Measurements from ENCODE around the gene MMP24.

Gene MMP24

GRCh38 chr20:35280523-35280922 is 54.0 kb downstream of the MMP24 start:
- peaks cover 32% of the 10 kb centered on the region for H3K4me1 ChIP-seq (ENCODE audit: low read length)
- H4K20me1 ChIP-seq (ENCODE audit: insufficient read depth, low read length) = peaks cover 6% of the 10 kb centered on the region; the same call in 1 of the 2 replicates
- no peak overlapping the region for H3K9ac ChIP-seq (ENCODE audit: low read length)
- no peak for TF ChIP-seq CTCF (IDR thresholded peaks at IDR 0.05; ENCODE audit: low read depth, low read length)
- TF ChIP-seq EZH2phosphoT487 (IDR thresholded peaks at IDR 0.05; ENCODE audit: low read depth) = no peak
- H2AFZ ChIP-seq (ENCODE audit: low read depth, low read length) = no peak overlapping the region
- no peaks in the 10 kb centered on the region for H3K27me3 ChIP-seq (ENCODE audit: low read depth, low read length)
- peak overlapping the region; percentile 3; the same call in 1 of the 2 replicates for H3K4me2 ChIP-seq (ENCODE audit: low read length)
- no peaks in the 10 kb centered on the region for H3K9me3 ChIP-seq (ENCODE audit: insufficient read depth, low read length)
- H3K4me3 ChIP-seq (ENCODE audit: low read length) = no peak overlapping the region
- H3K27ac ChIP-seq (ENCODE audit: low read length) = peak overlapping the region; percentile 31
- peaks cover 49% of the 10 kb centered on the region for H3K36me3 ChIP-seq (replicated peaks; ENCODE audit: low read depth, low read length)
- H3K79me2 ChIP-seq (ENCODE audit: low read length) = peaks cover 54% of the 10 kb centered on the region

GRCh38 chr20:35281506-35282101 is 55.1 kb downstream of the MMP24 start:
- Histone ChIP-seq H3K36me3 (replicated peaks; ENCODE audit: low read depth, low read length) (peaks cover 41% of the 10 kb centered on the region), H3K4me1 (ENCODE audit: low read length) (peaks cover 33% of the 10 kb centered on the region), H2AFZ (ENCODE audit: low read depth, low read length) (no peak overlapping the region), H3K4me3 (ENCODE audit: low read length) (no peak overlapping the region), H3K4me2 (ENCODE audit: low read length) (no peak overlapping the region), H3K9ac (ENCODE audit: low read length) (no peak overlapping the region), H3K79me2 (ENCODE audit: low read length) (peaks cover 47% of the 10 kb centered on the region), H3K27me3 (ENCODE audit: low read depth, low read length) (no peaks in the 10 kb centered on the region), H3K9me3 (ENCODE audit: insufficient read depth, low read length) (no peaks in the 10 kb centered on the region), H4K20me1 (ENCODE audit: insufficient read depth, low read length) (peaks cover 6% of the 10 kb centered on the region; the same call in 1 of the 2 replicates), H3K27ac (ENCODE audit: low read length) (no peak overlapping the region)
- TF ChIP-seq CTCF (IDR thresholded peaks at IDR 0.05; ENCODE audit: low read depth, low read length) (no peak), EZH2phosphoT487 (IDR thresholded peaks at IDR 0.05; ENCODE audit: low read depth) (no peak)

GRCh38 chr20:35283441-35284266 is 57.2 kb downstream of the MMP24 start:
- peaks cover 30% of the 10 kb centered on the region for H3K36me3 ChIP-seq (replicated peaks; ENCODE audit: low read depth, low read length)
- H3K27me3 ChIP-seq (ENCODE audit: low read depth, low read length) = no peaks in the 10 kb centered on the region
- peak overlapping the region; percentile 78 for H3K9ac ChIP-seq (ENCODE audit: low read length)
- H3K9me3 ChIP-seq (ENCODE audit: insufficient read depth, low read length) = no peaks in the 10 kb centered on the region
- peak overlapping the region; percentile 53 for H3K27ac ChIP-seq (ENCODE audit: low read length)
- peaks cover 39% of the 10 kb centered on the region for H3K79me2 ChIP-seq (ENCODE audit: low read length)
- peak overlapping the region; percentile 71; the same call in 1 of the 2 replicates for H2AFZ ChIP-seq (ENCODE audit: low read depth, low read length)
- peak overlapping the region; percentile 72 for H3K4me2 ChIP-seq (ENCODE audit: low read length)
- peak overlapping the region; percentile 79 for H3K4me3 ChIP-seq (ENCODE audit: low read length)
- peaks cover 6% of the 10 kb centered on the region; the same call in 1 of the 2 replicates for H4K20me1 ChIP-seq (ENCODE audit: insufficient read depth, low read length)
- TF ChIP-seq CTCF (IDR thresholded peaks at IDR 0.05; ENCODE audit: low read depth, low read length) (no peak), EZH2phosphoT487 (IDR thresholded peaks at IDR 0.05; ENCODE audit: low read depth) (no peak)
- peaks cover 24% of the 10 kb centered on the region for H3K4me1 ChIP-seq (ENCODE audit: low read length)
